ENCODE results near the gene PLA2G10.

GRCh38 chr16:14682121-14682520 is 12.0 kb downstream of the PLA2G10 start:
- TF ChIP-seq CTCF (IDR thresholded peaks at IDR 0.05 in 4 of 5, conservative IDR thresholded peaks at IDR 0.05 in 1 of 5) (no peak), POLR2A (IDR thresholded peaks at IDR 0.05) (no peak)

Measured in gastrocnemius medialis (tissue), 4 donors.